A549 treated with Mapracorat at 1 μM for 4 hours (cell line): ENCODE measurements around the gene ZNF560. TPM values are rescaled to one million over a fixed set of nuclear protein-coding genes. Genes with fewer than 3 reads are reported as not detected.

Source experiments
- total RNA-seq: library from RNA; stranded (reverse); fragments of 200-300 nt; extraction: Qiagen RNA extraction; gene quantifications from 5 replicates; pipeline ENCODE4 v1.2.3, GENCODE V29; 2022

ZNF560 gene
- not detected in 5 replicates for total RNA-seq

GRCh38 chr19:9498183-9498902 lies at the start of gene ZNF560:
Gene ZNF560 (minus strand): TSS chr19:9498616. CDS start chr19:9475313, 23,303 bp downstream.

DNA sequence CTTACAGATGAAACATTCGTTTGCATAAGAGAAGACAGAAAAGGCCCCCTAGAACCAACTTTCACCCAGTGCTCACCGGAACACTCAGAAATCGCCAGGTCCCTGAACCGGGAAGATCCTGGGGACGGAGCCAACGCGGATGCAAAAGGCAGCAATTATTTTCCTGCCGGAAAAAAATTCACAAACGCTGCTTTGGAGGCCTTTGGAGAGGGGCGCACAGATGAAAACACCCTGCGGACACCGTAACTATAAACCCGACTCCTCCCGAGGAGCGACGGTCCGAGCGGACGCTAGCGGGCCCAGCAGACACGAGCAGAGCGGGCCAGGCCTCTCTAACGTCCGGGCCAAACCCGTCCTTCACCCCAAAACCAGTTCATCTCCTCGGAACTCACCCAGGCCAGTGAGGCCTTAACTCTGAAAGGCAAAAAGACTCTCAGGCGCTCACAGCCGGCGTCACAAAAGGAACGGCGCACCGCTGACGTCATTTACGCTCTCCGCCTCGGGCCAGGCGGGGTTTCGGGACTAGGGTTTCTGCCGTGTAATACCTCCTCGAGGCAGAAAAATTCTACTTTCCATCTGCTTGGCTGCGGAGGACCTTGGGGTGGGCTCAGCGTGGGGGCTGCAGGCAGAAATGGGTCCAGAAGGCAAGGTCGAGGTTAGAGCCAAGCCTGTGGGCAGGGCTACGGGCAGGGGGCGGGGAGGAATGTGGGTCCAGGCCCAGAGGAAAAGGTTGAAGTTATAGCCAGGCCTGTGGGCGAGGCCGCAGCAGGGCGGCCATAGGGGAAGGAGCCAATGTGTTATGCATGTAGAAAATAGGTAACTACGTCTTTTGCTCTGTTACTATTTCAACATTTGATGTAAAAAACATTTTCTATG lies 40.0 kb upstream of the ZNF560 start, which contains the start of gene ZNF426:
Gene ZNF426, minus strand, starts transcription at position 463 of the 876 bp plus-strand sequence. CDS start 2,413 bp downstream, outside the sequence.

GRCh38 chr19:9435279-9436268 lies 62.8 kb downstream of the ZNF560 start, which contains the start of gene ZNF266:
Gene ZNF266 (minus strand): TSS chr19:9435573. CDS start chr19:9420089, 15,484 bp downstream.

Other genes starting within 250 kb of the ZNF560 start
- gene OR7E24, start 247.7 kb downstream of the ZNF560 start, total RNA-seq, result not detected in 5 replicates
- 0.70 to 2.1 TPM (median 1.4 TPM) in 5 replicates for gene ZNF699, start 188.8 kb downstream of the ZNF560 start, total RNA-seq
- 4.4 to 4.9 TPM (median 4.5 TPM) in 5 replicates for gene ZNF559, start 174.4 kb downstream of the ZNF560 start, total RNA-seq
- 0.30 to 0.76 TPM (median 0.41 TPM) in 5 replicates for gene ZNF177, start 135.6 kb downstream of the ZNF560 start, total RNA-seq
- gene ZNF266, start 63.0 kb downstream of the ZNF560 start, total RNA-seq, result 3.1 to 4.3 TPM (median 3.4 TPM) in 5 replicates
- gene ZNF426, start 40.0 kb upstream of the ZNF560 start, total RNA-seq, result 0.73 to 1.2 TPM (median 1.1 TPM) in 5 replicates
- gene ZNF121, start 85.9 kb upstream of the ZNF560 start, total RNA-seq, result 2.8 to 3.7 TPM (median 2.9 TPM) in 5 replicates
- 8.3 to 10.7 TPM (median 9.6 TPM) in 5 replicates for gene ZNF561, start 122.6 kb upstream of the ZNF560 start, total RNA-seq
- 4.9 to 6.9 TPM (median 6.2 TPM) in 5 replicates for gene ZNF562, start 176.5 kb upstream of the ZNF560 start, total RNA-seq